Endothelial cell of umbilical vein (primary cell): Measurements from ENCODE around the gene TMEM252. TPM values are rescaled to one million over a fixed set of nuclear protein-coding genes. Genes with fewer than 3 reads are reported as not detected.

ENCODE experiments used
- BruUV-seq: library from RNA; stranded (reverse); fragments of 400-500 nt; replicated peaks from 2 replicates; lab custom pipeline; 2021; lab: Mats Ljungman, UMichigan
- CTCF ChIA-PET: fragments of 300-600, 350-600 bp; sonication (Branson Sonifier 250); formaldehyde crosslinking; loops from one replicate; lab custom pipeline; 2021; ENCODE audit warnings: antibody characterized with exemption, inconsistent platforms; lab: Charles Lee
- POLR2A ChIA-PET: fragments of 300-600, 350-600 bp; sonication (Branson Sonifier 250); formaldehyde crosslinking; loops from one replicate; lab custom pipeline; 2021; ENCODE audit warnings: antibody characterized with exemption, inconsistent platforms; lab: Charles Lee
- DNase-seq: peaks from one replicate; pipeline ENCODE4 v3.0.0-alpha.2; 2011; ENCODE audit warnings: low read depth, low spot score
- FAIRE-seq: peaks from 2 replicates; lab custom pipeline; 2011; peaks lifted over from hg19 to GRCh38; lab: Jason Lieb, UNC
- H2AFZ ChIP-seq: 2 replicates; pipeline ENCODE4 v1.6.0; 2012; ENCODE audit warnings: low read depth, low read length, control low read depth, inconsistent platforms
- H3K27ac ChIP-seq: 2 replicates; pipeline ENCODE4 v1.5.1; 2011; ENCODE audit warnings: low read depth, mild to moderate bottlenecking, control low read depth, low read length, moderate library complexity; ENCODE audit not compliant: insufficient read depth
- H3K27me3 ChIP-seq, 2 experiments: 2 replicates each; pipeline versions ENCODE4 v1.6.0 to v1.6.1; 2011; ENCODE audit warnings: low read length in 2 of 2, mixed read lengths in 1 of 2; ENCODE audit not compliant: control insufficient read depth in 2 of 2, insufficient read depth in 2 of 2
- H3K36me3 ChIP-seq, 2 experiments: 2 replicates in 1 of 2; 3 replicates in 1 of 2; pipeline ENCODE4 v1.5.1; 2011; ENCODE audit warnings: low read length in 2 of 2, mild to moderate bottlenecking in 1 of 2, moderate library complexity in 1 of 2; ENCODE audit not compliant: control insufficient read depth in 2 of 2, insufficient read depth in 2 of 2; ENCODE audit errors: extremely low read depth in 1 of 2
- H3K4me1 ChIP-seq: 3 replicates; pipeline ENCODE4 v1.5.1; 2011; ENCODE audit warnings: mild to moderate bottlenecking, low read length; ENCODE audit not compliant: control insufficient read depth, insufficient read depth; ENCODE audit errors: extremely low read depth
- H3K4me2 ChIP-seq: 2 replicates; pipeline ENCODE4 v1.6.1; 2011; ENCODE audit warnings: low read length, control low read depth, mixed read lengths; ENCODE audit not compliant: insufficient read depth
- H3K4me3 ChIP-seq, 3 experiments: fragments of 200-600 bp in 1 of 3; sonication (generic), shearing (Covaris generic) in 1 of 3; replicated peaks in 1 of 3; 2 replicates each; pipeline ENCODE4 v1.5.1; 2011 to 2016; ENCODE audit warnings: control low read depth in 3 of 3, low read length in 3 of 3, mild to moderate bottlenecking in 2 of 3, inconsistent platforms in 1 of 3, low read depth in 1 of 3, moderate library complexity in 1 of 3; ENCODE audit not compliant: insufficient read depth in 1 of 3
- H3K79me2 ChIP-seq: 2 replicates; pipeline ENCODE4 v1.6.0; 2012; ENCODE audit warnings: low read length, inconsistent platforms; ENCODE audit not compliant: control insufficient read depth, insufficient read depth
- H3K9ac ChIP-seq: replicated peaks from 2 replicates; pipeline ENCODE3; 2011; ENCODE audit warnings: low read length, control low read depth; ENCODE audit not compliant: insufficient read depth; ENCODE audit errors: extremely low read depth
- H3K9me1 ChIP-seq: replicated peaks from 3 replicates; pipeline ENCODE4 v1.6.0; 2011; ENCODE audit warnings: mild to moderate bottlenecking, low read length; ENCODE audit not compliant: control insufficient read depth, insufficient read depth; ENCODE audit errors: extremely low read depth
- H3K9me3 ChIP-seq: replicated peaks from 2 replicates; pipeline ENCODE4 v1.5.1; 2012; ENCODE audit warnings: low read length, inconsistent platforms; ENCODE audit not compliant: control insufficient read depth, insufficient read depth
- H4K20me1 ChIP-seq: replicated peaks from 2 replicates; pipeline ENCODE3; 2011; ENCODE audit warnings: mild to moderate bottlenecking, low read length; ENCODE audit not compliant: control insufficient read depth, insufficient read depth; ENCODE audit errors: extremely low read depth
- CTCF ChIP-seq, 2 donors: IDR thresholded peaks; 1 replicate in 1 of 2; 2 replicates in 1 of 2; pipeline ENCODE4 v1.5.1; 2011; ENCODE audit warnings: low read length in 2 of 2, mild to moderate bottlenecking in 2 of 2, moderate library complexity in 2 of 2, control low read depth in 1 of 2, inconsistent platforms in 1 of 2, low read depth in 1 of 2; ENCODE audit not compliant: insufficient read depth in 1 of 2; ENCODE audit errors: extremely low read depth in 1 of 2
- EZH2 ChIP-seq: IDR thresholded peaks from 2 replicates; pipeline ENCODE4 v1.6.1; 2012; ENCODE audit warnings: borderline replicate concordance, low read depth, mild to moderate bottlenecking, moderate library complexity, low read length, inconsistent platforms; ENCODE audit not compliant: severe bottlenecking
- FOS ChIP-seq: IDR thresholded peaks from 2 replicates; pipeline ENCODE4 v1.6.1; 2011; ENCODE audit warnings: mild to moderate bottlenecking, low read length, moderate library complexity, borderline replicate concordance; ENCODE audit not compliant: insufficient read depth
- GATA2 ChIP-seq: IDR thresholded peaks from 2 replicates; pipeline ENCODE4 v1.7.0; 2011; ENCODE audit warnings: low read depth, mild to moderate bottlenecking, moderate library complexity, mixed read lengths, low read length; ENCODE audit not compliant: insufficient read length, insufficient read depth
- JUN ChIP-seq: IDR thresholded peaks from 2 replicates; pipeline ENCODE4 v1.6.1; 2011; ENCODE audit warnings: borderline replicate concordance, low read depth; ENCODE audit not compliant: insufficient read length, insufficient read depth
- MAX ChIP-seq: IDR thresholded peaks from 2 replicates; pipeline ENCODE4 v1.6.1; 2011; ENCODE audit not compliant: insufficient read depth, insufficient read length
- MYC ChIP-seq: IDR thresholded peaks from one replicate; pipeline ENCODE4 v1.6.1; 2011; ENCODE audit warnings: mild to moderate bottlenecking, low read depth, low read length
- POLR2A ChIP-seq: IDR thresholded peaks from 2 replicates; pipeline ENCODE4 v1.6.1; 2012; ENCODE audit warnings: low read depth, mild to moderate bottlenecking, control low read depth, low read length
- POLR2AphosphoS5 ChIP-seq: IDR thresholded peaks from 2 replicates; pipeline ENCODE4 v1.6.1; 2012; ENCODE audit warnings: low read depth, mild to moderate bottlenecking, control low read depth, low read length, moderate library complexity; ENCODE audit not compliant: insufficient read depth
- dilution Hi-C: fragments of 300-500 bp; cut with MboI; formaldehyde crosslinking; loops from one replicate; pipeline ENCODE4 v1.15.0; 2019; ENCODE audit warnings: low sequenced_read_pairs; ENCODE audit not compliant: extremely low pct_ligation_motif_present
- intact Hi-C: fragments of 100-400 bp; cut with micrococcal nuclease; formaldehyde crosslinking; loops from one replicate; pipeline ENCODE4 v1.10.0; 2022
- polyA plus RNA-seq, 4 experiments: library from polyadenylated mRNA; depleted of rRNA in 3 of 4; stranded (reverse) in 3 of 4; unstranded in 1 of 4; fragments of >200 nt; gene quantifications; 2 replicates each; pipeline versions ENCODE4 v1.2.1 to v1.2.3, GENCODE V29; 2011 to 2012; ENCODE audit warnings: missing spikeins in 1 of 4
- total RNA-seq: library from RNA; stranded (reverse); gene quantifications from 2 replicates; pipeline ENCODE4 v1.2.3, GENCODE V29; 2021

TMEM252 gene
- total and polyA plus RNA-seq, 2 donors (not counting 3 experiments of a cell fraction or from before 2014, with no cell fraction given), result not detected

GRCh38 chr9:68495247-68495646, 45.4 kb downstream of the TMEM252 start:
- H3K9me1 ChIP-seq, result no peaks in the 10 kb centered on the region
- FAIRE-seq (no peak), DNase-seq (no peak)
- TF ChIP-seq POLR2A (no peak), FOS (no peak), MYC (no peak), CTCF (IDR thresholded peaks at IDR 0.05; ENCODE audit: extremely low read depth in 1 of 2, insufficient read depth in 1 of 2, low read depth in 1 of 2, low read length in 2 of 2) (no peak), MAX (no peak), POLR2AphosphoS5 (no peak), EZH2 (no peak), JUN (no peak), GATA2 (no peak)
- intact Hi-C loops (no loop called here), dilution Hi-C loops (no loop called here)
- no peak overlapping the region for H2AFZ ChIP-seq
- no peaks in the 10 kb centered on the region for H3K27me3 ChIP-seq
- H3K79me2 ChIP-seq, result no peaks in the 10 kb centered on the region
- no peaks in the 10 kb centered on the region for H4K20me1 ChIP-seq
- no peak overlapping the region for H3K4me3 ChIP-seq
- no peaks in the 10 kb centered on the region for H3K36me3 ChIP-seq
- BruUV-seq, result no TSS peak
- H3K9me3 ChIP-seq, result no peaks in the 10 kb centered on the region
- POLR2A ChIA-PET, result no interaction called here
- H3K27ac ChIP-seq, result no peak overlapping the region
- CTCF ChIA-PET, result no interaction called here
- no peak overlapping the region for H3K4me2 ChIP-seq
- H3K9ac ChIP-seq, result no peak overlapping the region
- no peaks in the 10 kb centered on the region for H3K4me1 ChIP-seq
